Chondrocyte (in vitro differentiated cells): ENCODE results near the gene YIPF4. TPM values are rescaled to one million over a fixed set of nuclear protein-coding genes. Genes with fewer than 3 reads are reported as not detected.

Experiments
- DNase-seq: peaks from one replicate; pipeline ENCODE4 v3.0.0; 2021; ENCODE audit warnings: mixed read lengths, low spot score
- H3K27ac Mint-ChIP-seq: one replicate; pipeline ENCODE4 v1.8.0; 2021; ENCODE audit warnings: mild to moderate bottlenecking, moderate library complexity, mixed read lengths; ENCODE audit not compliant: unreplicated experiment
- H3K27me3 Mint-ChIP-seq: 2 replicates; pipeline ENCODE4 v1.8.0; 2021; ENCODE audit warnings: low read depth, mixed read lengths
- H3K36me3 Mint-ChIP-seq: 2 replicates; pipeline ENCODE4 v1.8.0; 2021; ENCODE audit warnings: low read depth, mixed read lengths
- H3K4me1 Mint-ChIP-seq: 2 replicates; pipeline ENCODE4 v1.8.0; 2021; ENCODE audit warnings: low read depth, mild to moderate bottlenecking, mixed read lengths
- H3K4me3 Mint-ChIP-seq: one replicate; pipeline ENCODE4 v1.8.0; 2021; ENCODE audit warnings: mild to moderate bottlenecking, moderate library complexity, mixed read lengths; ENCODE audit not compliant: unreplicated experiment
- H3K9me3 Mint-ChIP-seq: 2 replicates; pipeline ENCODE4 v1.8.0; 2021; ENCODE audit warnings: low read depth, mixed read lengths
- CTCF ChIP-seq: fragments of 200-600 bp; sonication (generic); IDR thresholded peaks from 2 replicates; pipeline ENCODE4 v1.5.0; 2021; ENCODE audit warnings: antibody characterized with exemption, mild to moderate bottlenecking, moderate library complexity
- total RNA-seq: library from RNA; stranded (reverse); gene quantifications from 3 replicates; pipeline ENCODE4 v1.2.1, GENCODE V29; 2021

YIPF4 gene
- total RNA-seq, 1 donor from 2014 or later: 59.4 TPM

DNA sequence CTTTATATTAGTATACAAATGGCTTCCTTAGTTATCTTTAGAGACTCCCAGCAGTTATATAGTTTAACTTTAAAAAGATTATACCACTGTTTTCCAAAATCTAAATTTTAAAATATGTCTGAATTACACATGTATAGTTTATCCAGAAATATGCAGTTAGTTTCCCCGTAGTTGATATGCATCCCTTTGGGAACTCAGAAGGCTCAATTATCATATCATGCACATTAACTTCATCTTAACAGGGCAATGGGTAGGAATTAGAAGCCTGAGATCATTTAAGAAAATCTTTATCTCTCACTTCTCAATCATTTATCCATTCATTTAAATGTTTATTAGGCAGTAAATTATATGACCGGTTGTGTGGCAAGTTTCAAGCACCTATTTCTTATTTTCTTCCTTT, 40.2 kb upstream of the YIPF4 start:
- DNase-seq: no peak
- Mint-ChIP-seq H3K36me3 (peaks cover 8% of the 10 kb centered on the region), H3K4me1 (no peaks in the 10 kb centered on the region), H3K4me3 (no peak overlapping the region), H3K27me3 (no peaks in the 10 kb centered on the region), H3K27ac (no peak overlapping the region), H3K9me3 (peaks cover 6% of the 10 kb centered on the region)
- no peak for TF ChIP-seq CTCF

- Mint-ChIP-seq H3K27me3 (no peaks in the 10 kb centered on the region), H3K4me3 (no peak overlapping the region), H3K9me3 (peaks cover 6% of the 10 kb centered on the region), H3K27ac (no peak overlapping the region), H3K4me1 (no peaks in the 10 kb centered on the region), H3K36me3 (peaks cover 8% of the 10 kb centered on the region)
- TF ChIP-seq CTCF: no peak
- DNase-seq: no peak
These were observed 39.7 kb upstream of the YIPF4 start for GRCh38 chr2:32237996-32238395.

DNA sequence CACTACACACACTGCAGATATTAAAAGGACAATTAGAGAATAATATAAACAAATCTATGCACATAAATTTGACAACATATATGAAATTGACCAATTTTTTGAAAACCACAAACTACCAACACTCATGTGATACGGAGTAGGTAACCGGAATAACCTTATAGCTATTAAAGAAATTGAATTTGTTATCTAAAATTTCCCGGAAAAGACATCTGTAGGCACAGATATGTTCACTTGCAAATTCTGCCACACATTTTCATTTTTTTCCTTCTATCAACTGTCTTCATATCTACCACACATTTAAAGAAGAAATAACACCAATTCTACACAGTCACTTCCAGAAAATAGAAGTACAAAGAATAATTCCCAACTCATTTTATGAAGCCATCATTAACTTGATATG, 35.4 kb upstream of the YIPF4 start:
- no peak for TF ChIP-seq CTCF
- H3K36me3 Mint-ChIP-seq: peaks cover 2% of the 10 kb centered on the region
- no peaks in the 10 kb centered on the region for H3K27me3 Mint-ChIP-seq
- no peak overlapping the region for H3K27ac Mint-ChIP-seq
- no peaks in the 10 kb centered on the region for H3K9me3 Mint-ChIP-seq
- H3K4me3 Mint-ChIP-seq: no peak overlapping the region
- H3K4me1 Mint-ChIP-seq: no peaks in the 10 kb centered on the region
- no peak for DNase-seq

- H3K27me3 Mint-ChIP-seq: no peaks in the 10 kb centered on the region
- H3K4me3 Mint-ChIP-seq: no peak overlapping the region
- H3K36me3 Mint-ChIP-seq: no peaks in the 10 kb centered on the region
- TF ChIP-seq CTCF: no peak
- no peaks in the 10 kb centered on the region for H3K4me1 Mint-ChIP-seq
- DNase-seq: no peak
- H3K27ac Mint-ChIP-seq: no peak overlapping the region
- H3K9me3 Mint-ChIP-seq: no peaks in the 10 kb centered on the region
These were observed 30.8 kb upstream of the YIPF4 start for GRCh38 chr2:32246911-32247310.

- Mint-ChIP-seq H3K36me3 (no peaks in the 10 kb centered on the region), H3K4me1 (no peaks in the 10 kb centered on the region), H3K27ac (no peak overlapping the region), H3K9me3 (no peaks in the 10 kb centered on the region), H3K27me3 (no peaks in the 10 kb centered on the region), H3K4me3 (no peak overlapping the region)
- no peak for DNase-seq
- TF ChIP-seq CTCF: no peak
These were observed 29.4 kb upstream of the YIPF4 start for GRCh38 chr2:32248299-32248698.
